NCI-H2081 treated with DMSO at 0.1 percent for 48 hours (cell line): ENCODE data around the gene GLI3.

ENCODE experiments used
- DNase-seq: peaks from one replicate; lab custom pipeline; 2025; lab: John Stamatoyannopoulos, UW

GLI3 gene

DNA sequence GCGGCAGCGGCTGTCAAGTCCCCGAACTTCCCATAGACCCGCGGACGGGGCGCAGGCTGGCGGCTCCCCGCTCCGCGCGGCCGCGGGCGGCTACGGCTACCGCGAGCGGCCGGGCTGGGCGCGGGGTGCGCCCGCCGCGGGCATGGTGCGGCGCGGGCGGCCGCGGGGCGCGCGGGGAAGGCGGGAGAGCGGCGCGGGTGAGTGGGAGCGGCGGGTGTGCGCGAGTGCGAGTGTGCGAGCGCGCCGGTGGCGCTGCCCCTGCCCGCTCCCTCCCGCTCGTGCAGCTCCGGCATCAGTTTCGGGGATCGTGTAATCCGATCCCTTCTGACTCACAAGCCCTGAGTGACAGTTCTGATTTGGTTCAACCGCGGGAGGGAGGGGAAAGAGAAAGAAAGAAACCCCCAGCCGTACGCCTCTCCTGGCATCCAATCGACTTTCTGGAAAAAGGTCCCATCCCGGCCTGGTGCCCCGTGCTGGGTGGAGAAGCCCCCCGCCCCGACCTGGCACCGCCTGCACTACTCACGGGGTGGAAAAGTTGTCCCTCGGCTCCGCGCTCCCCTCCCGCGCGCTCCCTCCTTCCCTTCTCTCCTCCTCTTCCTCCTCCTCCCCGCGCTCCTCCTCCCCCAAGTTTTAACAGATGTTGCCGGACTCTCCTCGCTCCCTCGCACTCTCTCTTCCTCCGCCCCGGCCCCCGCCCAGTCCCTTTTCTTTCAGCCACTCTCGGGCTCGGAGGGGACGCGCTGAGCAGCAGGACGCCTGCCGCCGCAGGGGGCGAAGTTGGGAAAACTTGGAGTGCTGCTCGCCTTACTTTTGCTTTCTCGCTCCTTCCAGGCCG is at the start of gene GLI3:
GLI3 (minus strand) TSS at position 234 of the 835 bp plus-strand sequence. CDS start 13,956 bp downstream, outside the sequence.
- no peak for DNase-seq

DNA sequence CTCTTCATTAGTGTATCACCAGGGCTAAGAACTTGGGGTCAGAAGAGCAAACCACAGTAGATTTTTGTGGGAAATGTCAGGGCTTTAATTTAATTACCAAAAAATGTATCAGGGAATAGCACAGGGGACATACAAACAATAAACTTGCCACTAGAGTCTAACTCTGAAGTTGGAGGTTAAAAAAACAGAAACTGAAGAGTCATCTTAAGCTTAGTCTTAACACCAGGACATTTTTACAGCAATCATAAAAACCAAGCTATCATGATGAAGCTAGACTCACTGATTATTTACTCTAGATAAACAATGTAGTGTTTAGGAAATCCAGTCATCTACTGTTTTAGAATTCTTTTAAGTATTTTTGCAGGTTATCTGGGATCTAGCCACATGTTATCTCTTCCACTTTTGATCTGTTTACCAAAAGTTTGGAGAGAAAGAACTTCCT is 48.4 kb upstream of the GLI3 start:
- DNase-seq = no peak

DNA sequence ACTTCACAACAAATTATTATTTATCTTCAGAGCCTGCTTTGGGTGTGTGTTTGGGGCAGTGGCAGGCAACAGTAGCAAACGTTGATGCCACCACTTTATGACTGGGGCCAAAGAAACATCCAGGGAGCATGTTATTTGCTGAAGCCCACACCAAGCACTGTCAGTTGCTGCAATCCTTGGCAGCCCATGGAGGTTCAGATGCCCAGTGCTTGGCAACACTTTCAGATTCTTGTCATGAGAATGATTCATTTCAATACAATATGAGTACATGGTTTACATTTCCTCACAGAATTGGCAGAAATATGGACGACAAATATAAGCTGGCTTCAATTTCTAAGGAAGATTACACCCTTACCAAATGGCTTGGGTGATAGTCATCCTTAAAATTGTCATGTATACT is 46.5 kb upstream of the GLI3 start:
- no peak for DNase-seq

DNA sequence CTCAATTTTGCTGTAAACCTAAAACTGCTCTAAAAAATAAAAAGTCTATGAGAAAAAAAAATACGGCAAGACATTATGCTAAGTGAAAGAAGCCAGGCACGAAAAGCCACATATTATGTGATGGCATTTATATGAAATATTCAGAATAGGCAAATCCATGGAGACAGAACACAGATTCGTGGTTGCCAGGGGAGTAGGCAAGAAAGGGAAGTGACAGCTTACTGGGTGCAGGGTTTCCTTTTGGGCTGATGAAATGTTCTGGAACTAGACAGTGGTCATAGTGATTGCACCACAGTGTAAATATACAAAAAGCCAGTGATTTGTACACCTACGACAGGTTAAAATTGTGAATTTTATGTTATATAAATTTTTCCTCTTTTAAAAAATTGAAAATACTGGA is 41.3 kb upstream of the GLI3 start:
- DNase-seq = no peak

DNA sequence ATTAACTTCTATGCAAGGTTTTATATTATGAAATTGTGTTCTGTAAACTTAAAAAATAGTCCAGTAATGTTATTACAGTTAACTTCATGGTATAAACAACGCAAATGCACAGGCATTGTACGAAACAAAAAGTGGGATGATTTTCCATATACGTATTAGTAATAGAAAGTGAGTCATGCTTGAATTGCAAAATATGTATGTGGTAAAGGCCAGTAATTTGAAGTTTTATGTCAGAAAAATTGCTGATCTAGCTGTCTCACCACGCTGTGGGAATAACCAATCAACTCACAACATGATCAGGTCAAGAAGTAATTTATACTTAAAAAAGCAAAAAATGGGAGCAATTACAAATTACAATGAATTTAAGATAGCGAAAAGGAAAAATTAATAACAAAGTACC is 37.0 kb upstream of the GLI3 start:
- no peak for DNase-seq

DNA sequence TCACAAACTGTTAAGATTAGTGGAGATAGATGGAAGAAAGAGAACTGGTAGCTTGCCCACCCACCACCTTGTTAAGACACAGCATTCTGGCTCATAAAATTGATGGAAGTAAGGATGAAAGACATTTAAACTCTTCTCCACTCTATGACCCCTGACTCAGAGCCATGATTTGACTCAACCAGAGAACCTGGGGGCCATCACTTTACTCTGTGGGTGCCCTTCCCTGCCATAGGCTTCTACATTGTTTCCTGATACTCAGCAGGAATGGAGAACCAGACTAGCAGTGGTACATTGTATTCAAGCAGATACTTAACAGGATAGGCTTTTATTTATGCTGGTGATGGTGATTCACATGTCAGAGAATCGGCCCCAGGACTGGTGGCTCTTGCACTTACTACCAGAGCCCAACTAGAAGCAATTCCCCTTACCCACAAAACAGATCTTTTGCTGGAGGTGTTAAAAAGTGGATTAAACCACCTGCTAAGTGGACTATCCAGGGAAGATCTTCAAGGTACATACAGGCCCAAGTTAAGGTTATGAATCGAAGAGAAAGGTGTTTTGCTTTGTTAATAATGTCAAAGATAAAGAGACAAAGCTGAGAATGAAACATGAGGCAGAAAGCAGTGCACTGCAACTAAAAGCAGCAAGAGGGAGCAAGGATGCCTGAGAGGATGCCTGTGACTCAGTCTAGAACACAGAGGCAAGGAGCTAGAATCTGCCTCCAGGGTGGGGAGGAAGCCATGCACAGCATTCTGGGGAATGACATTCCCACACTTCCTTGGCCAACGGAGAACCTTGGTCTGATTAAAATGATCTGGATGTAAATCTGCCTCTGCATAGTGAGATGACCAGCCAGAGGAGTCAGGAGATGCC is 36.0 kb upstream of the GLI3 start:
- no peak for DNase-seq

DNA sequence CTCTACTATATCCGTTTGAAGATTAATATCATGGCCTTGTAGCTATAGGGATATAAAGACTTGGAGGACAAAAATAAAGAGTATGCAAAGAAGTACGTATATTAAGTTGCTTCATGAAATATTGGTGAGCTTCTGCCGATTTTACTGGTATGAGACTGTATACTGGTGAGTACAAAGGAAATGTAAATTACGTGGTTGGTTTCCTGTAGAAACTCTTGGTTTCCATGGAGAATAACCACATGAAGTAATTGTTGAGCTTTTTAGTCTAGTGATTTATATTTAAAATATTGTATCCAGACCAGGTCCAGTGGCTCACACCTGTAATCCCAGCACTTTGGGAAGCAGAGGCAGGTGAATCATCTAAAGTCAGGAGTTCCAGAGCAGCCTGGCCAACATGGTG is 32.2 kb upstream of the GLI3 start:
- no peak for DNase-seq

DNA sequence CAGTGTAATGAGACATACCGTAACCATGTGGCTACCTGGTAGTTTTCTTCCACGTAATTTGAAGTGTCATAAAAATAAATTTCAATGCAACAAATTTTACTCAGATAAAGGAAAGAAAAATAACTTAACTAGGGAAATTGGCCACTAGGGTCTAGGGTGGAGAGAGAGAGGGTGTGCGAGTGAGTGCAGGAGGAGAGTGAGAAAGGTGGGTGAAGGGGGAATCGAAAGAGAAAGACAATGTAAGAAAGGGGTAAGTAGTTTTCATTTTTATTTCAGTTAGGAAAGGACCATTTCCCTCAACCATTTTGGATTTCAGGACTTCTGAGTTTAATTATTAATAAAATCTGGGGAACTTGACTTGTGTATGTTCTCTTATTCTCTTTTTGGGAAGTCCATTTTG is 27.7 kb upstream of the GLI3 start:
- no peak for DNase-seq

DNA sequence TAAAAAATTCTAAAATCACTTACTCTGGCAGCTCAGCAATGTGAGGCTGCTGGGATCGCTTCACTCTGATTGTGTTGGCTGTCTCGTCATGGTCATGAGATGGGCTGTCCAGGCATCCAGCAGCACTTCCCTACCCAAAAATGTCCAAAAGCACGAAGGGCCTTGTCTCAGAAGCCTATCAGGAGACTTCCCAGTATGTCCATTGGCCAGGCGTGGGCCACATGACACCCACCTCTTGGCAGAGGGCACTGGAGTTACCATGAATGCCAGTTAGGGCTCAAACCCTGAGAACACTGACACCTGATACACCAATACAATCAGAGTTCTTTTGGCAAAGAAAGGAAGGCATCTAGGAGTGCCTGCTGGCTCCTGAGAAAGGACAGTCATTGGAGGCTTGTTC is 27.0 kb upstream of the GLI3 start:
- no peak for DNase-seq

DNA sequence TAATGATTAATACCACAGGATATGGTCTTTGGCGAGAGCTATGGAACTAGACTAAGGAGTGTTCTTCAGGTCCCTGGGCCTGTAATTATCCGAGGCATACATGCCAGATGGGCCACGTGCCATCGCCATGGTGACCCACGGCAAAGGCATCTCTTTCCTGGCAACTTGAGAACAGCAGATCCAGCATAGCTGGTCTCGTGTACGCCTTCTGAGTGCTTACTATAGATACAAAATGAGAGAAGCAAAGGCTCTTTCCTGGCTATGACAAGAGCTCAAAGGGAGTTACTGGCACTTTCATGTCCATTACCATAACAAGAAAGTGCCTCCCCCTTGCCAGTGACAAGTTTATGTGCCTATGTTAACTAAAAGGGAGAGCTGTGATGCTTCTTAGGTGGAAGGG is 26.0 kb upstream of the GLI3 start:
- DNase-seq = no peak

DNA sequence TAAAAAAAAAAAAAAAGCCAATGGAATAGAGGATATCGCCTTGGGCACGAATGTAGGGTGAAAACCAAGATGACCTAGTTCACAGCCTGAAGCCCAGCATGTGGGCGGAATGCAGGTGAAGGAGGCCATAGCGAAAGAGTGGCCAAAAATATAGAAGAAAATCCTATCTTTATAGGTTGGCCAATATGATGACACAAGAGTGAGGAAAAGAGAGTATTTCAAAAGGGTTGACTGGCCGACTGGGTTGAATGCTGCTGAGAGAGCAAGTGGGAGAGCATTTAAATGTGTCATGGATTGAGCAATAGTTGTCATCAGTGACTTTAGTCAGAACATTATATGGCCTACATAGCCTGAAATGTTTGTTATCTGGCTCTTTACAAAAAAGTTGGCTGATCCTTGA is 17.2 kb upstream of the GLI3 start:
- DNase-seq = no peak

DNA sequence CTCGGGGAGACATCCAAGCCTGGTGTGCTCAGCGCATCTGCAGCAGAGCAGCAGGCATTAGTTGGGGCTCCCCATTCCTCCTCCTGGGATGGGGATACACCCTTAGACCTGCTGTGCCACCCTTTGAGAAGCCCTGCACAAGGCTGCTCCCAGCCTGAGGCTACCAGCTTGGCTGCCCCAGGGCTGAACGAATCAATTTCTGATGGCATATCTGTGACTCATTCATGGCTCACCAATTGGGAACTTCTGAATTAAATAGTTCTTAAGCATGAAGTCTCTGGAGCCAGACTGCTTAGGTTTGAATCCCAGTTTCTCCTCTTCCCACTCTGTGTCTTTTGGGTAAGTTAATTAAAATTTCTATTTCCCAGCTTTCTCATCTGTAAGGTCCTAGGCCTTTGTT is 16.3 kb upstream of the GLI3 start:
- DNase-seq = no peak

DNA sequence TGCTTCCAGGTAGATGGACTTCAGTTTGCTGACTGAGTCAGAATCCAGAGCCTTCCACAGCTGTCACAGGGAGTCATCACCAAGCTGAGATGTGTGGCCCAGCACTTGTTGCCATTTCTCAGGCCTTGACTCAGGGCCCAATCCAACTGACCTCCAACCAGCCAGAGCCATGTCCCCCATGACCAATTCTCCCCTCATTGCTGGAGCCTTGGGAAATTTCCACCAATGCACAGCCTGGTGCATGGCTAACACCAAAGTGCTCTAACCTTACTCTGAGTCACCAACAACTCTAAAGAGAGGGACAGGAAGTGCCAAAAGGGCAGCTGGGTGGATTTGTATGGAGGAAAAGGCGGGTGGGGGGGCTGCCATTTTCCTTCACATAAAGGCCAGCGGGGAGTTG is 13.4 kb upstream of the GLI3 start:
- no peak for DNase-seq

DNA sequence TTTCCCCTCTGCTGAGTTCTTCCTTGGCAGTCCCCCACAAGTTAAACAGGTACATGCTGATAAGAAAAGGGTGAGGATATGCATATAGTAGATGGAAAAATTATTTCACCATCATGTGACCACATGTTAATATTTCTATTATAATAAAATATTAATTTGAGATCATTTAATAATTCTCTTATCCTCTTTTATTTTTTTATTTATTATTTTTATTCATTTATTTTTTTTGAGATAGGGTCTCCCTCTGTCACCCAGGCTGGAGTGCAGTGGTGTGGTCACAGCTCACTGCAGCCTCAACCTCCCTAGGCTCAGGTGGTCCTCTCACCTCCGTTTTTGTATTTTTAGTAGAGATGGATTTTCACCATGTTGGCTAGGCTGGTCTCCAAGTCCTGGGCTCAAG is 11.6 kb upstream of the GLI3 start:
- DNase-seq = no peak

DNA sequence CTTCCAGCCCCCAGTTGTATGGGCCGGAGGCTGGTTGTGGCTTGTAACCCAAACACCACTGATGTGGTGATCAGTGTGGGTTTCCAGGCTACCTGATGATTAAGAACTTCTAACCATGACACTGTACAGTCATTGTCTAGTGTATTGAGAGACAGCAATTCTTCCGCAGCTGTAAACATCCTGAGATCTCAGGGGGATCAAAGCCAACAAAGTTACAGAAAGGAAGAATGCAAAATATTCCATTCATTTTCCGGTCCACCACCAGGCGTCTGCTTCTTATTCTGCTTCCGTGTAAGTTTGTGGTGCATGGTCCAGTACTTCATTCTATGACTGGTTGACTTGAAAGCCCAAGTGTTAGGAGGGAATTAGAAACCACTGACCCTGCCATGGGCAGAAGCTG is 10.3 kb upstream of the GLI3 start:
- no peak for DNase-seq

DNA sequence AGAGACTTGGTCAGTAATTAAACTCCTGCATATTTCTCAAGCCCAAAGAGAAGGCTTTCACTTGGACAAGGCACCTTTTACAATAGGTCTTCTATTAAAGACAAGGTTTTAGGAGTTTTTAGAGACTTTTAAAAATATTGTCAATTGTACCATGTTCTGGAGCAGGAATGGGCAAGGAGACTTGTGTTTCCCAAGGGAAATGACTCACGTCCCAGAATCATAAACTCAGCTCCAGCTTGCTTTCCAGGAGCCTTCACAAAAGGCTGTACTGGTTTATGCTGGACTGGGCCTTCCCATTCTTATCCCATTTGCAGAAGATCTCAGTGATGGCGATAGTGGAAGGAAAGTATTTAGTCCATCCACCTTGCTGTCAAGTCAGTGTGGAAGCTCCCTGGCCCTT is 7.8 kb upstream of the GLI3 start:
- DNase-seq = no peak

DNA sequence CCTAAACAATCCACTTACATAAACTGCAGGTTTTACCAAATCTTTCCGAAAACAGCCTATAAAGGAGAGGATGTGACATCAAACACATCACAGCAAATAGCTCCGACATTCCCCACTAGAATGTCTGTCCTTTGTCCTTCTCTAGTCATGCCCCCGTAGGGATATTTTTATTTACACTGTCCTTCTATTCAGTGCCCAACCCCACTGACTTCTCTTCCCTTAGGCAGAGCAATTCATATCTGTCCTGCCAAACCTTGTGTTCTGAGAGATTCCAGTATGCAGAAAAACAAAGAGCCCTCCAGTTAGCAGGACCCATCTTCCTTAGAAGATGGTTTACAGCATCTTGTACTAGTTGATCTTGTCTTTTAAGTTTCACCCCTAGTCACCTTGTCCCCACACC is 5.4 kb upstream of the GLI3 start:
- no peak for DNase-seq

DNA sequence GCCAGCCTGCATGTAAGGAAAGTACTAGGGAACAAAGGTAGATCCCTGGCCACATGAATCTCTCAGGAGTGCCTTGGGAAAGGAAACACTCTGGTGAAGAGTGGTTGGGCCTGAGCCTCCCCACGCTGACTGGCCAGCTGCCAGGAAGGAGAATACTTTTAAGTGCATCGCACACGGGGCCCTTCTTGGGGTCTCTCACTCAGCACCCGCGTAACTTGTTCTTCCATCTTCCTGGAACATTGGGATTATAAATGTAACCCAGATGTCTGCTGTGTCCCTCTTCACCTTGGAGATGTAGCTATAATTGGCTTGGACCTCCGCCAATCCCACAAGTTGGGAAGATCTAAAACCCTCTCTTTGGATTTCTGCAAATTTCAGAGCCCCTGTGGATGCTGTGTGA is 4.4 kb upstream of the GLI3 start:
- DNase-seq = no peak

DNA sequence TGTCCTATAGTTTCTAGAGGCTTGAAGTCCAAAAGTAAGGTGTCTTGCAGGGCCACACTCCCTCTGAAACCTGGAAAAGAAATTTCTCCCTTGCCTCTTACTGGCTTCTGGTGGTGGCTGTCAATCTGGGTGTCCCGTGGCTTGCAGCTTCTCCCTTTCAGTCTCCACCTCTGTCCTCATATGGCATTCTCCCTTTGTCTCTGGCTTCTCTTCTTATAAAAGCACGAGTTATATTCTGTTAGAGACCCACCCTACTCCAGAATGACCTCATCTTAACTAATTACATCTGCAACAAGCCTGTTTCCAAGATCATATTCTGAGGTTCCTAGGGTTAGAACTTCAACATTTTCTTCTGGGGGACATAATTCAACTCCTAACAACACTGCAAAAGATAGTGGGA is 3.4 kb upstream of the GLI3 start:
- DNase-seq = no peak

DNA sequence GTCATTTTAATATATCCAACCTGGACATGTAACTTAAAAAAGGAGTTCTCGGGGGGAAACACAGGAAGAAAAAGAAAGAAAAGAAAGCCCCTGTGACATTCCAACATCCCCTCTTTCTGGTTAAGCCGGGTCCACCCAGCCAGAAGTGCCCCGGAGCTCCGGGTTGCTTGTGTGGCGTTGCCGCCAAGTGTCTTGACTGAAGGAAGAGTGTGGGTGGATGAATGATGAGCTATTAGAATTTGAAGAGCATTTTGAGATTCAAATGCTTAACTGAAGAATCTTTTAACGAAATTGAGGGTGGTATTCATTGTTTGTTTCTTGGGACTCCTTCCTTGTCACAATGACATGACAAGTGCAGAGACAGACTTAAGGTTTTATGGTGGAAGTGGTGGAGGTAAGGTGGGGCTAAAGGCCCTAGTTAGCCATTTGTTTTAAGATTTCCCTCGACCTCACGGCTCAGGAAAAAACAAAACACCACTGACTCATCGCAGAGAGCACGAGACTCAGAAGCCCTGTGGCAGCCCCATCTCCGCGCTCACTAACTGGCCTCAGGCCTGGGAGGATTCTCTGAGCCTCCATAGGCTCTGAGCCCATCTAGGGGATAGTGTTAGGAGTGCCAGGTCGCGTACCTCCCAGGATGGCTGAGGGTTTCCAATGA is 1.8 kb upstream of the GLI3 start:
- no peak for DNase-seq

DNA sequence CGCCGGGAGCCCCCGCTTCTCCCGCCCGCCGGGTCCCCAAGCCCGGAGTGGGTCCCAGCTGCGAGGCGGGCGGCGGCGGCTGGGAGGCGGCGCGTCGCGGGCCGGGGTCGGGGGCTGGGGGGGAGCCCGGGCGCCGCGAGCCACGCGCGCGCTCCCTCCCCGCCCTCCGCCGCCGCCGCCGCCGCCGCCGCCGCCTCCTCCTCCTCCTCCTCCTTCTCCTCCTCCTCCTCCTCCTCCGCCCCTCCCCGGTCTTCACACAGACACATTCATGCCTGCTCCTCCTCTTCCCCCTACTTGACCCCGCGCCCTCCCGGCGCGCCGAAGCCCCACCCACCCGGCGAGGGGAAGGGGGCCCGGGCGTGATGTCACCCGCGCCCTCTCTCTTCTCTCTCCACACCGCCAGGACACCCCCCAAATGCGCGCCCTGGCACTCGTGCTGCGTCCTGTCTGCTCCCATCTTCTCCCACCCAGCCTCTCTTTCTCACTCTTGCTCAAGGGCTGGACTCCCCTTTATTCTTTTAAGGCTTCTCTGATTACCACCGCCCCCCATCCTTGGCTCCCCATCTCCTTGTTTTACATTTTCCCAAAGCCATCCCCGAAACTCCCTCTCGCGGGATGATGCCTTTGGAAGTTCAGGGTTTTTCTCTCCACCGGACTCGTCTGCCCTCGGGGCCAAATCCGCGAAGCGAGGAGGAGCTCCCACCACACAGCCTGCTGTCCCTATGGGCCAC is 967 bp upstream of the GLI3 start:
- no peak for DNase-seq
